ENCODE data around the gene NR1D2. TPM values are rescaled to one million over a fixed set of nuclear protein-coding genes. Genes with fewer than 3 reads are reported as not detected.

Gene NR1D2
- total RNA-seq, 2 experiments from 2014 or later: 3.6 to 4.0 TPM

GRCh38 chr3:23968463-23969184 is 23.5 kb downstream of the NR1D2 start:
- Mint-ChIP-seq H3K36me3 (ENCODE audit: low read depth) (peaks cover 8% of the 10 kb centered on the region), H3K4me3 (no peak overlapping the region), H3K4me1 (ENCODE audit: low read depth) (peaks cover 6% of the 10 kb centered on the region), H3K9me3 (no peaks in the 10 kb centered on the region), H3K27ac (no peak overlapping the region), H3K27me3 (no peaks in the 10 kb centered on the region)
- TF ChIP-seq, protein P1, sequence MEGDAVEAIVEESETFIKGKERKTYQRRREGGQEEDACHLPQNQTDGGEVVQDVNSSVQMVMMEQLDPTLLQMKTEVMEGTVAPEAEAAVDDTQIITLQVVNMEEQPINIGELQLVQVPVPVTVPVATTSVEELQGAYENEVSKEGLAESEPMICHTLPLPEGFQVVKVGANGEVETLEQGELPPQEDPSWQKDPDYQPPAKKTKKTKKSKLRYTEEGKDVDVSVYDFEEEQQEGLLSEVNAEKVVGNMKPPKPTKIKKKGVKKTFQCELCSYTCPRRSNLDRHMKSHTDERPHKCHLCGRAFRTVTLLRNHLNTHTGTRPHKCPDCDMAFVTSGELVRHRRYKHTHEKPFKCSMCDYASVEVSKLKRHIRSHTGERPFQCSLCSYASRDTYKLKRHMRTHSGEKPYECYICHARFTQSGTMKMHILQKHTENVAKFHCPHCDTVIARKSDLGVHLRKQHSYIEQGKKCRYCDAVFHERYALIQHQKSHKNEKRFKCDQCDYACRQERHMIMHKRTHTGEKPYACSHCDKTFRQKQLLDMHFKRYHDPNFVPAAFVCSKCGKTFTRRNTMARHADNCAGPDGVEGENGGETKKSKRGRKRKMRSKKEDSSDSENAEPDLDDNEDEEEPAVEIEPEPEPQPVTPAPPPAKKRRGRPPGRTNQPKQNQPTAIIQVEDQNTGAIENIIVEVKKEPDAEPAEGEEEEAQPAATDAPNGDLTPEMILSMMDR (IDR thresholded peaks at IDR 0.05): no peak
- POLR2A ChIA-PET: interaction anchor here (0.6 to 1.2 kb wide), 2 partner anchors 10 to 99 kb away, joined by 3 read pairs; no protein-coding TSS in a partner anchor
- no peak for DNase-seq
- ATAC-seq: no peak
- intact Hi-C loops (cut with micrococcal nuclease): no loop called here
- CTCF ChIA-PET: interaction anchor here (1.0 to 1.3 kb wide), 3 partner anchors 8 to 31 kb away, joined by 3 to 4 read pairs (median 3); no protein-coding TSS in a partner anchor

DNA sequence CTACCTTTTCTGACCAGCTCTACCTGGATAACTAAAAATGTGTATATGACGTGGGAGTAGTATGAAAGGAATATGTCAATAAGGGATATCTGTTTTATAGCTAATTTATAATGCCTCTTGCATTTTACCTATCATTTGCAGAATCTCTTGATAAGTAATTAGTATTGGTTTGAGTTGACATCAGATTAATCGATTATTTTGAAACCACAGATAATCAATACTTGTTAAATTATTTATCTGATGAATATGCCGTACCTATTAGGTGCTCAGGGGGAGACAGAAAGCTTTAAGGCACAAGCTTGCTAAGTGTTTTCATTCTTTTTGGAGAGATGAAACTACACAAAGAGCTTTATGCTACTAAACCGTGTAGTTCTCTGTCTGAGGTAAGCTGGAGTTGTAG is 24.3 kb downstream of the NR1D2 start:
- CTCF ChIA-PET: interaction anchor here (0.9 to 1.3 kb wide), 3 partner anchors 13 to 30 kb away, joined by 3 to 4 read pairs (median 3); no protein-coding TSS in a partner anchor
- TF ChIP-seq, protein P1 (IDR thresholded peaks at IDR 0.05): no peak
- no peak for DNase-seq
- Mint-ChIP-seq H3K4me3 (no peak overlapping the region), H3K27ac (no peak overlapping the region), H3K9me3 (no peaks in the 10 kb centered on the region), H3K4me1 (ENCODE audit: low read depth) (peaks cover 6% of the 10 kb centered on the region), H3K27me3 (no peaks in the 10 kb centered on the region), H3K36me3 (ENCODE audit: low read depth) (peaks cover 8% of the 10 kb centered on the region)
- no peak for ATAC-seq
- intact Hi-C loops (cut with micrococcal nuclease): no loop called here
- POLR2A ChIA-PET: interaction anchor here (1.2 kb wide), 1 partner anchor 11 kb away, joined by 3 read pairs; no protein-coding TSS in a partner anchor

- Mint-ChIP-seq H3K36me3 (ENCODE audit: low read depth) (peaks cover 10% of the 10 kb centered on the region), H3K4me3 (no peak overlapping the region), H3K9me3 (no peaks in the 10 kb centered on the region), H3K27me3 (no peaks in the 10 kb centered on the region), H3K4me1 (ENCODE audit: low read depth) (no peaks in the 10 kb centered on the region), H3K27ac (no peak overlapping the region)
- DNase-seq (no peak), ATAC-seq (no peak)
- ChIA-PET POLR2A (interaction anchor here (0.9 kb wide), 1 partner anchor 55 kb away, joined by 3 read pairs; the partner anchor contains the start of genes NKIRAS1 and RPL15), CTCF (no interaction called here)
- TF ChIP-seq, protein P1 (IDR thresholded peaks at IDR 0.05): no peak
- intact Hi-C loops (cut with micrococcal nuclease): no loop called here
Observed at GRCh38 chr3:23971684-23972083, 26.6 kb downstream of the NR1D2 start.

GRCh38 chr3:23976555-23976954 is 31.5 kb downstream of the NR1D2 start:
- Mint-ChIP-seq H3K36me3 (ENCODE audit: low read depth) (peaks cover 17% of the 10 kb centered on the region), H3K27me3 (no peaks in the 10 kb centered on the region), H3K27ac (no peak overlapping the region), H3K9me3 (no peaks in the 10 kb centered on the region), H3K4me3 (no peak overlapping the region), H3K4me1 (ENCODE audit: low read depth) (no peaks in the 10 kb centered on the region)
- ChIA-PET CTCF (interaction anchor here (1.3 kb wide), 1 partner anchor 8 kb away, joined by 3 read pairs; no protein-coding TSS in a partner anchor), POLR2A (no interaction called here)
- DNase-seq (no peak), ATAC-seq (no peak)
- TF ChIP-seq, protein P1 (IDR thresholded peaks at IDR 0.05): no peak
- intact Hi-C loops (cut with micrococcal nuclease): no loop called here

- Mint-ChIP-seq H3K4me3 (no peak overlapping the region), H3K27ac (no peak overlapping the region), H3K36me3 (ENCODE audit: low read depth) (peaks cover 17% of the 10 kb centered on the region), H3K27me3 (no peaks in the 10 kb centered on the region), H3K4me1 (ENCODE audit: low read depth) (no peaks in the 10 kb centered on the region), H3K9me3 (no peaks in the 10 kb centered on the region)
- CTCF ChIA-PET: no interaction called here
- TF ChIP-seq, protein P1 (IDR thresholded peaks at IDR 0.05): no peak
- ATAC-seq (no peak), DNase-seq (no peak)
- POLR2A ChIA-PET: no interaction called here
- intact Hi-C loops (cut with micrococcal nuclease): no loop called here
Observed at GRCh38 chr3:23979569-23979968, 34.5 kb downstream of the NR1D2 start.

Measured in activated CD8-positive, alpha-beta T cell treated with anti-CD3 and anti-CD28 coated beads for 36 hours (primary cell).